Occipital lobe (tissue), 2 donors: ENCODE measurements around the gene TMEM45A. TPM values are rescaled to one million over a fixed set of nuclear protein-coding genes. Genes with fewer than 3 reads are reported as not detected.
"Not testable (repeated sequence)": the region's sequence is repeated elsewhere in the genome, so short reads cannot be mapped to it uniquely, and the experiment has no call there.

Experiments
- DNase-seq: peaks from one replicate; lab custom pipeline; 2025; lab: John Stamatoyannopoulos, UW
- total RNA-seq: library from RNA; depleted of rRNA; stranded (reverse); fragments of >200 nt; gene quantifications from one replicate; pipeline ENCODE4 v1.2.3, GENCODE V29; 2014

The TMEM45A gene
- total RNA-seq, 1 donor from 2014 or later, result 3.0 TPM

DNA sequence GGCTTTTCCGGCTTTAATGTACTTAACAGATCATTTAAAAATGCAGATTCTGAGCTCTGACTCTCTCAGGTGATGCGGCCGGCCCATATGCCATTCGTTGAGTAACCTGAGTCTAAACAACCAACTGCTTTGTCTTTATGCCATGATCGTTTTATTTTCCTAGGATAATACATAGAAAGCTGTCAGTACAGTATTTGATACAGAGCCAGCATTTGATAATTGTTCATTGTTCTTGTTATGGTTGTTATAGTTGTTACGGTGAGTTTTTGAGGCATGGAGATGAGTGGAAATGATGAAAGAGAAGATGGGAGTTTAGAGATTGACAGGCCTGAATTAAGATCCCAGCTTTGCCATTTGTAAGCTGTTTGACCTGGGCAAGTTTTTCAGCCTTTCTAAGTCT is 40.0 kb downstream of the TMEM45A start:
- DNase-seq, result no peak

DNA sequence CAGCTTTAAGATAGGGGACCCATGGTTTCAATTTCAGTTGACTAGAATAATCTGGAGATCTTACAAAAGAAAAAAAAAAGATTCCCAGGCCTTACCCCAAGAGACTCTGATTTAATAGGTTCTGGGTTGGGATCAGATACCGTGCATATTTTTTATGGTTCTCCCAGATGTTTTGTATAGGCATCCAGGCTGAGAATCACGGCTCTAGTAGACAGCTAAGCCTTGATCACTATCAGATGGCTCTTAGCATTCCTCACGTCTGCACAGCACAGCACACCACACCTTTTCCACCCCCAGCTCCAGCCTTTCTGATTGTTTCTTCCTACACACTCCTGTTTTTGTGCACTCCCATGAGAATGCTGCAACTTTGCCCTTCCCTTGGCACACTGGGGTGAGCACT is 40.8 kb downstream of the TMEM45A start:
- DNase-seq, result no peak

DNA sequence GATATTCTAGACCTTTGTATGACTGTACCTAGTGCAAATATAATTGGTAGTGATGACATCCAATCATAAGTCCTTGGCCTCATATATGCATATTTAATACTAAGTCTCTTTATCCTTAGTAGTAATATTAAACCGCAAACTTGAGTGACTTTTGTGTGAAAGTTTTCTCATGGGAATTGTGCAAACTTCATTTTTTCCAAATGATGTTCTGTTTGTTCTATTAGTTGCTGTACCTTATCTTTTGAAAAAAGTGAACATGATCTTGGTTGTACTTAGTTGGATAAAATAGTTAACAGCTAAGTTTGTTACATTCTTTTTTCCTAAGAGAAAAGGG is 43.2 kb downstream of the TMEM45A start:
- no peak for DNase-seq

DNA sequence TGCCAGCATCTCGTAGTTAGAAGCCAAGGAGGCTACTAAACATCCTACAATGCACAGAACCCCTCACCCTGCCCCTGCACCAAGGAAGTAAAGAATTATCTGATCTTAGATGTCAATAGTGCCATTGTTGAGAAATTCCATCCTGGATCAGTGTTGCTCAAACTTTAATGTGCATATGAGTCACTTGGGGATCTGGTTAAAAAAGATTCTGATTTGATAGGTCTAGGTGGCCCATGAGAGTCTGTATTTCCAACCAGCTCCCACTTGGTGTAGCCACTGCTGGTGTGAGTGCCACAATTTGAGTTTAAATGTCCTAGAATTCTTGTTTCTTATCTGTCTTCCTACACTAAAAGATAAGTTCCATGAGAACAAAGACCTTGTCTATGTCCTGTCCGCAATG is 43.7 kb downstream of the TMEM45A start:
- no peak for DNase-seq

DNA sequence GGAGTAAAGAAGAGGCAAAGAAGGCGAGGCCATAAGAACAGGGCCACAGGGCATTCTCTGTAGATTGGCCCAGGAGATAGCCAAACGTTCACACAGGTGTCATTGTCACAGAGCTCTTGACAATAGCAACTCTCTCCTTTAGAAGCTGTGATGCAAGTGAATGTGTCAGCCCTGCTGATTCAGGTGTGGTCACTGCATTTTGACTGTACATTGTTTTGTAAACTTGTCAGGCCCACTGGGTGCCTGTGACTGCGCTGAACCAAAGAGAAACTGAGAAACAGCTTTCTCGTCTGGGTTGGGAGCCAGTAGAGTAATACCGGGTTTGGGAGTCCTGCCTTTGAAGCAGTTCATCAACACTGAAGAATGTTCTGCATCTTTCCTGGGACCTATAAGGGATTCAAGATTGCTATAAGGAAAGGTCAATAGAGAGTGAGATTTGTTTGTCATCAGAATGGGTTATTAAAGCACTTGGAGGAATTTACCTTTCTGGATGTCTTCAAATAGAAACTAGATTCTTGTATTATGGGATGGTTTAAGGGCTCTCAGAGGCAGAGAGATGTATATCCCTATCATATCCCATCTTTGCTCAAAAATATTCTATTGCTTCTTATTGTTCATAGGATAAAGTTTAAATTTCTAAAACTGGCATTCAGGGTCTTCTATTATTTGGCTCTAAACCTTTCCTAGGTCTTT is 45.4 kb downstream of the TMEM45A start:
- no peak for DNase-seq

DNA sequence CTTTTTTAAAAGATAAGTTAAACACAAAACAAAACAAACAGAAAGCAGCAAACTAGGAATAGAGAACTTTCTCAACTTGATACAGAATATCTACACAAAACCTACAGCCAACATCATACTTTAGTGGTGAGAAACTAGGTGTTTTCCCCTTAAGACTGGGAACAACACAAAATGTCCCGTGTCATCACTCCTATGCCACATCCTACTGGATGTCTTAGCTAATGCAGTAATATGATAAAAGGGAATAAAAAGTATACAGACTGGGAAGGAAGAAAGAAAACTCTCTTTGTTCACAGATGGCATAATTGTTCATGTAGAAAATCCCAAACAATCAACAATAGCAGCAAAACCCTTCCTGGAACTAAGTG is 45.9 kb downstream of the TMEM45A start:
- no peak for DNase-seq

DNA sequence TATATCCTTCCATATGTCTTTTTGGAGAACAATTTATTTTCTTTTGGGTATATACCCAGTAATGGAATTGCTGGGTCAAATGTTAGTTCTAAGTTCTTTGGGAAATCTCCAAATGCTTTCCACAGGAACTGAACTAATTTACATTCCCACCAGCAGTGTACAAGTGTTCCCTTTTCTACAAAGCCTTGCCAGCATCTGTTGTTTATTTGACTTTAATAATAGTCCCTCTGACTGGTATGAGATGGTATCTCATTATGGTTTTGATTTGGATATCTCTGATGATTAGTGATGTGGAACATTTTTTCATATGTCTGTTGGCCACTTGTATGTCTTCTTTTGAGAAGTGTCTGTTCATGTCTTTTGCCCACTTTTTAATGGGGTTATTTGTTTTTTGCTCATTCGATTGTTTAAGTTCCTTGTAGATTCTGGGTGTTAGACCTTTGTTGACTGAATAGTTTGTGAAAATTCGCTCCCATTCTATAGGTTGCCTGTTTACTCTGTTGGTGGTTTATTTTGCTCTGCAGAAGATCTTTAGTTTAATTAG is 48.4 kb downstream of the TMEM45A start:
- no peak for DNase-seq

DNA sequence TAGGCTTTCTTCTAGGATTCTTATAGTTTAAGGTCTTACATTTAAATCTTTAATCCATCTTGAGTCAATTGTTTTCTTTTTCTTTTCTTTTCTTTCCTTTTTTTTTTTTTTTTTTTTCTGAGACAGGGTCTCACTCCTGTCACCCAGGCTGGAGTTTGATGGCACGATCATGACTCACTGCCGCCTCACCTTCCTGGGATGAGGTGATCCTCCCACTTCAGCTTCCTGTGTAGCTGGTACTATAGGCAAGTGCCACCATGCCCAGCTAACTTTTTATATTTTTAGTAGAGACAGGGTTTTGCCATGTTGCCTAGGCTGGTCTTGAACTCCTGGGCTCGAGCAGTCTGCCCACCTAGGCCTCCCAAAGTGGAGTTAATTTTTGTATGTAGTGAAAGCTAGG is 49.0 kb downstream of the TMEM45A start:
- DNase-seq, result not testable (repeated sequence)

DNA sequence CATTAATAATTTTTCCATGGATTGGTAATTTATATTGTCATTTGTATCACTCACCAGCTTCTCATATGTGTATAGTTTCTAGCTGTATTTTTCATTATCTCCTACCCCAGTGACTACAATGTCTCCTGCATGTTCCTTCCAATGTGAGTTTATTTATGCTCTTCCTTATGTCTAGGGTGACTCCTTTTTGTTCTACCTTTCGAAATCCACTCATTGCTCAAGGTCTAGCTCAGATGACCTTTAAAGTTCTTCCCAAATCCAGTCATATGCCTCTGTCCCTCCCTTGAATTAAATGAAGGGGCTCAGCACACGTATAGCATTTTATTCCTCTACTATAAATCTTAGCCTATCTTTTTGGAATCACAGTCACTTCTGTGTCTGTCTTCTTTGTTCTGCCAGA is 53.0 kb downstream of the TMEM45A start:
- DNase-seq, result no peak

DNA sequence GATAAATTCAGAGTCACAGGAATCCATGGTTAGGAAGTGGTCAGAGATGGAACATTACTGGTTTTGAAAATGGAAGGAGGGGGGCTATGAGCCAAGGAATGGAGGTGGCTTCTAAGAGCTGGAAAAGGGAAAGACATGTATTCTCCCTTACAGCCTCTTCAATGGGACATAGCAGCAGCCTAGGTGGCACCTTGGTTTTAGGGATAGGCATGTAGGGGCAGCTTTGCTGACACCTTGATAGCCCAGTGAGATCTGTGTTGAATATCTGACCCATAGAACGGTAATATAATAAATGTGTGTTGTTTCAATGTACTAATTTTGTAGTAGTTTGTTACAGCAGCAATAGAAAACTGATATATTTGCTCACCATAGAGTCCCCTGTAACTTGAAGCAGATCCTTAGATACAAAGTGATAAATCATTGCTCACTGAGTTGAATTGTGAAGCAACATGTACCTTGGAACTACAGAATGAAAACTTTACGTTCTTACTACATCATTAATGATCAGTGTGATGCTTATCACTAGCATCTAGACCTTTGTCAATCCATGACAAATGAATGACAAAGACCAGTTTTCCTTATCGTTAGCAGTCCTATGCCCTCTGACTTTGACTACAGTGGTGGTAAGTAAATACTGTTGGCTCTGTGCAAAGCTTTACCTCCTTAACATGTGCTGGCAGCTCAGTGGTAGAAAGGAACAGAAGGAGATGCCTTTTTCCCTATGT is 53.8 kb downstream of the TMEM45A start:
- DNase-seq, result no peak

DNA sequence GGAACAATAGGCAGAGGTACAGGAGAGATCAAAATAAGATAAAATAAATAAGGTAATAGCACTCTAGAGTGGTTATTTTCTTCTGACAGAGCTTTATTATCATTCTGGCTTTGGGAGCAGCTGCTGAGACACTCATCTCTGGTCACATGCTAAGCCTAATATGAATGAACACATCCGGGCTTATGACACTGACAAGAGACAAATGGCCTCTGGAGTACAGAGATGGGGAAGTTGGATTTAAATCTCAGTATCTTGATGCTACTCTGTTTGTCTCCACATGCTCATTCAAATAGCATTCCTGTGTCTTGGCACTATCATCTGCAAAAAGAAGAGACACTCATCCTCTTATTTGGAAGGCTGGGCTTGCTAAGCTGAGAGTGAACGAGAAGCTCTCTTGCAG is 55.6 kb downstream of the TMEM45A start:
- DNase-seq, result no peak

DNA sequence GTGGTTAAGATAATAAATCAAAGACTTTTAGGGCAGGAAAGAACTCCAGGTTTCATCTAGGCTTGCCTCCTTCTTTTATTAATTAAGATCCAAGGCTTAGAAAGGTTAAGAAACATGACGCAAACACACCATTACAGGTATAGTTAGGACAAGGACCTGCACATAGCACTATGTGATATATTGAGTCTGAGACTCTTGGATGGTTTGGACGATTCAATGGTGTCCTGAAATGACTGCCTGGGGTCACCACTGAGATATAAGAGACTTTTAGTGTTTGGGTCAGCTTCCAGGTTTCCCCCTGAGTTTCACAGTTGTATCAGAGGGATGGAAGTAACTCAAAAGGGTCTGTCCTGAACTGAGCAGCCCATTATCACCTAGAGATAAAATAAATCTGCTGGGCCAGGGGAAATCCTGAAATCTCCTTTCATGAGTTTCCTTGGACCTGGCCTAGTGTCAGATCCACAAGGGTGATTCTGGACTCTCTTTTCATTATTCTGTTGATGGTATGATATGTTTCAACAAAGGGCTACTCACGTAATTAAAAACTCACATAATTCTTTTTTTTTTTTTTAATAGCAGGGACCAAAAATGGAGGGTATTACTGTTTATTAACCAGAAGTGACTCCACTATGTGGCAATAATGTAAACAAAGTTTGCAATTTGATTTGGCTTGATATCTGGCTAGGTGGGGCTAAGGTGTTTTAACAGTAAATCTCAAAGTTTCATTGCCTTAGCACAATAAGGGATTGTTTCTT is 61.4 kb downstream of the TMEM45A start:
- no peak for DNase-seq

DNA sequence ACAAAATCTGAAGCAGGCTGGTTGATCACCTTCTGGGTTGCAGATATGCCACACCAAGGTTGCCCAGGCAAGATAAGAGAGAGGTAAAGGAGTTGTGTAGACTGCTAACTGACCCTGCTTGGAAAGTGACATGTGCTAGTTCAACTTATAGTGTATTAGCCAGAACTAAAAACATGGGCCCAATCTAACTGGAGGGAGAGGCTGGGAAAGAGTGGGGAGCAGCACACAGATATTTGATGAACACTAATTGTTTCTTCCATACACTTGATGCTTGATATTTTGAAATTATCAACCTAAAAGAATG is 61.9 kb downstream of the TMEM45A start:
- DNase-seq, result no peak

DNA sequence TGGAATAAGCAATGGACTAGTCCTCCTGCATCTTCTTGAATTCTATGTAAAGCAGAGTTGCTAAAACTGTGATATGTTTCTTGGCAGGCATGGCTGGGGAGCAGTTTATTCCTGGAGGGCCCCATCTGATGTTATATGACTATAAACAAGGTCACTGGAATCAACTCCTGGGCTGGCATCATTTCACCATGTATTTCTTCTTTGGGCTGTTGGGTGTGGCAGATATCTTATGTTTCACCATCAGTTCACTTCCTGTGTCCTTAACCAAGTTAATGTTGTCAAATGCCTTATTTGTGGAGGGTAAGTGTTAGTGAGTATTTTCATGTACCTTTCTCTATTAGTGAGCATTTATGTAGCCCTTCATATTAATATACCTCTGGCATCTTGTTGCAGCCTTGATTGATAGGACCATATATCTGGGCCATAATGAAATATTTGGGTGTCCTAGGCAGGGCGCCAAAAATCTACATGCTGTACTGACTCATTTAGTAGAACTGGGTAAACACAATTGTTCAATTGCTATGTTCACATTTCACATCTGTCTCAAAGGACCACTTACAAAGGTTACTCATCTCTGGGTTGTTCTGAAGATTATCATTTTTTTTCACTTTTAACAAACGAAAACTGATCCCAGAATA is 64.4 kb downstream of the TMEM45A start:
- DNase-seq, result no peak

DNA sequence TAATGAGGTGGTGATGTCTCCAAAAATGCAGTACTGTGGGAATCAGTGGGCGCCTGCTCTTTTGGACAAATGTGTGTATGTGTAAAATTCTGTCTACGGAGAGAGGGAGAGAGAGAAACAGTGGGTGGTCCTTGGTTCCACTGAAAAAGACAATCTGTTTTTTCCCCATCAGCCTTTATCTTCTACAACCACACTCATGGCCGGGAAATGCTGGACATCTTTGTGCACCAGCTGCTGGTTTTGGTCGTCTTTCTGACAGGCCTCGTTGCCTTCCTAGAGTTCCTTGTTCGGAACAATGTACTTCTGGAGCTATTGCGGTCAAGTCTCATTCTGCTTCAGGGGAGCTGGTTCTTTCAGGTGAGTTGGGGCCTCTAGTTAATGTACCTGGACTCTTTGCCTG is 65.8 kb downstream of the TMEM45A start:
- DNase-seq, result no peak

DNA sequence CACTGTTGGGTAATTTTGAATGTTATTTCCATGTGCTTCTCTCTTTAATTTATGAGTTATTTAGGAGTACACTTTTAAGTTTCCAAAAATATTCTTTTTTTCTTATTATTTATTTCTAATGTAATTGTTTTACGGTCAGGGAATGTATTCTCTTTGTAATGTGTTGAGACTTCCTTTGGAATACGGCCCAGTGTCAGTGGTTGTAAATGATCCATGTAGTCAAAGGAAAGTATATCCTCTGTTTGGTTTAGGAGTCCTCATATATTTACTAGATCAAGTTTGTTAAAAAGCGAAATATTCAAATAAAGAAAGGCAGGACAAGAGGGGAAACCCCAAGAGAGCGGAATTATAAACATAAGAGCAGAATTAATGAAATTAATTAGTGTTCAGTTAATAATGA is 68.0 kb downstream of the TMEM45A start:
- DNase-seq, result no peak

DNA sequence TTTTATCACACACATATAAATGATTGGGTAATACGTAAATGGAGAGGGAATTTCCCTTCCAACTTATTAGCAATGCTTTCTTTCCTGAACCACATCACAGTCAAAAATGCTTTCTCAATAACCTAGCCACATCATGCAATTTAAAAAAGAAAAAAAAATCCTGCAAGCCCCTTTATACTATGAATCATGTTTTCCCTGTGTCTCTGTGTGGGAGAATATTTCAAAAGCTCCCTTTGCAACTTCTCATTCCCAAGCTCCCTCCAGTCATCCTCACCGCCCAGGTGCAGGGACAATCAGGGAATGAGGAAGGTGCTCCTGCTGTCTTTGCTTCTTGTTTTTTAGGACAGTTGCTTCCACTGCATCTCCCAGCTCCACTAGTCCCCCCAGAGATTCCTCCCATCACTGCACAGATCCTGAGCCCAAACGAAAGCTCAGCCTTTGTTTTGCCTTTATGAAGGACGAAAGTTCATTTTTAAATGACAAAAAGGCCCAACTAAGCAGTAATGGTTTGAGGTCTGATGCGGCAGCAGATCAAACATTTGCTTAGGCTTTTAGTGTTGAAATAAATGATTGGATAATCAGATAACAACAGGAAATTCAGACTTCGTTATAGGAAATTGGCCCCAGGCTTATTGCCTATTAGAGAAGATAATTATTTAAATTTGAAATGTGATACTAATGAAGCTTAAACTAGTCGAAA is 69.2 kb downstream of the TMEM45A start:
- DNase-seq, result no peak

DNA sequence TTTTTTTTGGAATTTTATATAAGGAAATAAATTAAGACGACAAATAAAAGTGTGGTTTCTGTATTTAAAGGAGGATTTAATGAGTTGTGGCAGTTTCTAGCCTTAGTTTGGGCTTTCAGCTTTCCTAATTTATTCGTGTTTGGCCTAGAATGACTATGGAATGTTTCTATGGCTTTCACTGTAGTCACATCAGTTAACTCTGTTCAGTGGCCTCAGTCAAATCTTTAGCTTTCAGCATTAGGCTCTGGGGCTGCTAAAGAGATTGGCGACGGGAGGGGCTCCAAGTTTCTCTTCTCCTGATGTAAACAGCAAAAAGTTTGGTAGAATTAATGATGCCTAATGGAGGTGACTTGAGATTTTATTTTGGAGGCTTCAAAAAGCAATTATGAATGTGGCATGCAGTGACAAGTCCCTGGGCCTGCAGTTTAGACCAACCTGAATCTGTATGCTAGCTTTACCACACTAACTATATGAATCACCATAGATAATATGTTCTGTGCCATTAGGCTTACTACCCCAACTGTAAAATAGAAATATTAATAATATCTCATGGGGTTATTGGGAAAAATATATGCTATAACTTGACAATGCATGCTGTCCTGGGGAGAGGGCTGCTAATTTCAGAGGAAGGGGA is 69.9 kb downstream of the TMEM45A start:
- no peak for DNase-seq

DNA sequence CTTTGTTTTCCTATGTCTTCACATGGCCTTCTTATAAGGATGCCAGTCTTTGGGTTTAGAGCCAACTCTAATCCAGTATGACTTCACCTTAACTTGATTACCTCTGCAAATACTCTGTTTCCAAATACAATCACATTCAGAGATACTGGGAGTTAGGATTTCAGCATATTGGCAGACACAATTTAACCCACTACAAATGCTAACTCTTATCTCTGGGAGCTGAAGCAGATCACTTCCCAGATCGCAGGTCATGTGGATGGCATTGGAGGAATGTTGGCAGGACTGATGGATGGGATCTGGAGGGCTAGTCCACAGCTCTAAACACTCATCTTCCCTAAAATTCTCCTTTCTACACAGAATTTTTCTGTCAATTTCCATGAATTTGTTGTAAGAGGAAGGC is 70.8 kb downstream of the TMEM45A start:
- no peak for DNase-seq

DNA sequence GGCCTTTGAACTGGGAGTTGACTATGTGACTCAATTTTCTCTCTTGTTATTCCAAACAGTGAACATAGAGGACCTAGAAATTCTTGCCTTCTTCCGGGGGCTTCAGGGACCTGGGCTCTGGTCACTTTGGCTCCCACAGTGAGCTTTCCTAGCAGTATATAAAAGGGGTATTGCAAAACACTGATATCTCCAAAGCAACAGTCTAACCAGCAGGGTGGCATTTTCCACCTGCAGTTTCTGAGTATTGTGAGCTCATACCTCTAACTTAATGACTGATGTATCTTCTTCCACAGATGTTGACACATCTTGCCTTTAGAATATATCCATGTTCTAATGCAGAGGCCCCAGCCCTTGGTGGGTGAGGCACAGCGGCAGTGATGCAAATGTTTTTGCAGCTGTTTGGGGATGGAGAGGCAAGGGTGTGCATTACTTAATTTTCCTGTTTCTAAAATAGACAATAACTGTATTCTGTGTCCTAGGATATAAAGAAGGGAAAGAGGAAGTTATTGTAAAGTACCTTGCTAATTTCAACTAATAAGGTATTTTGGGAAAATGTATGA is 71.3 kb downstream of the TMEM45A start:
- no peak for DNase-seq

DNA sequence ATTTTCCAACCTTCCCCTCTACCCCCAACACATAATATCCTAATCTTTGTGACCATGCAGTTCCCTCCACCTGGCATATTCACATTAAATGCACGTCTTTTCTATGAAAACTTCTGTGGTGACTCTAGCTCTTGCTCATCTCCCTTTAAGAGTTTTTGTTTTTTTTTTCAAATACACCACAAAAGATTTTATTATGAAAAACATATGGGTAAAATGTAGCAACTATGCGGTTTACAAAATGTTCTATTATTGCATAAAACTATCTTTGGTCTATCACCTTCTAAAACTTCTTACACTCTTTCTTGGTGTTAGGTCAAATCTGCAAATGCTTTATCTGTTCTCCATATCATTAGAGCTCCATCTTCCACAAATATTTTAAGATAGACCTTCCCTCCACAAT is 78.4 kb downstream of the TMEM45A start:
- no peak for DNase-seq
